HEK293 (cell line): ENCODE data around the gene PHF3.

Source experiments
- CTCF ChIA-PET: fragments of 350-600 bp; formaldehyde crosslinking; extraction: SDS; loops from one replicate; lab custom pipeline; 2021; ENCODE audit warnings: antibody characterized with exemption; lab: Yijun Ruan, JAX
- POLR2A ChIA-PET: fragments of 300-600 bp; formaldehyde crosslinking; extraction: SDS; loops from one replicate; lab custom pipeline; 2020; ENCODE audit warnings: antibody characterized with exemption, inconsistent platforms; lab: Yijun Ruan, JAX
- H3K27ac ChIP-seq: fragments of 200-500 bp; sonication (Bioruptor generic); 2 replicates; pipeline ENCODE4 v1.5.1; 2014; ENCODE audit warnings: low read depth, low read length, control low read depth, inconsistent platforms; ENCODE audit errors: extremely low read depth
- H3K36me3 ChIP-seq, 2 experiments: fragments of 200-500 bp in 1 of 2; sonication (Bioruptor generic) in 1 of 2; 1 replicate in 1 of 2; 2 replicates in 1 of 2; pipeline ENCODE4 v1.5.1; 2014 to 2017; ENCODE audit warnings: inconsistent platforms in 2 of 2, low read length in 2 of 2; ENCODE audit not compliant: control insufficient read depth in 2 of 2, insufficient read depth in 1 of 2
- H3K4me1 ChIP-seq: fragments of 200-500 bp; sonication (Bioruptor generic); 2 replicates; pipeline ENCODE4 v1.5.1; 2014; ENCODE audit warnings: mild to moderate bottlenecking, low read length, inconsistent platforms; ENCODE audit not compliant: control insufficient read depth, insufficient read depth
- H3K4me3 ChIP-seq: 2 replicates; pipeline ENCODE4 v1.5.1; 2011; ENCODE audit warnings: low read depth, mild to moderate bottlenecking, control low read depth, low read length, moderate library complexity
- H3K9me3 ChIP-seq: fragments of 200-500 bp; sonication (Bioruptor generic); 2 replicates; pipeline ENCODE4 v1.5.1; 2014; ENCODE audit warnings: low read depth, low read length, inconsistent platforms; ENCODE audit not compliant: control insufficient read depth, insufficient read depth
- GLI4 ChIP-seq: fragments of 450-650 bp; formaldehyde crosslinking; IDR thresholded peaks from 2 replicates; pipeline ENCODE4 v1.5.1; 2016; ENCODE audit warnings: missing biosample characterization, missing genetic modification characterization
- HOXC10 ChIP-seq: sonication (generic); formaldehyde crosslinking; IDR thresholded peaks from 2 replicates; pipeline ENCODE4 v1.8.1; 2023; ENCODE audit warnings: mild to moderate bottlenecking, missing genetic modification reagents
- KLF1 ChIP-seq: fragments of 450-650 bp; formaldehyde crosslinking; IDR thresholded peaks from 2 replicates; pipeline ENCODE4 v1.5.1; 2016; ENCODE audit warnings: missing biosample characterization, missing genetic modification characterization
- KLF7 ChIP-seq: fragments of 450-650 bp; formaldehyde crosslinking; IDR thresholded peaks from 2 replicates; pipeline ENCODE4 v1.5.1; 2016; ENCODE audit warnings: missing biosample characterization, missing genetic modification characterization, borderline replicate concordance
- OVOL3 ChIP-seq: fragments of 450-650 bp; formaldehyde crosslinking; IDR thresholded peaks from 2 replicates; pipeline ENCODE4 v1.5.1; 2016; ENCODE audit warnings: missing biosample characterization, missing genetic modification characterization
- REPIN1 ChIP-seq: fragments of 450-650 bp; formaldehyde crosslinking; IDR thresholded peaks from 2 replicates; pipeline ENCODE4 v1.5.1; 2017; ENCODE audit warnings: missing biosample characterization, missing genetic modification characterization, low read depth
- SCRT2 ChIP-seq: fragments of 450-650 bp; formaldehyde crosslinking; IDR thresholded peaks from 2 replicates; pipeline ENCODE4 v1.5.1; 2016; ENCODE audit warnings: missing biosample characterization, missing genetic modification characterization
- SP7 ChIP-seq: fragments of 450-650 bp; formaldehyde crosslinking; IDR thresholded peaks from 2 replicates; pipeline ENCODE4 v1.5.1; 2016; ENCODE audit warnings: missing biosample characterization, missing genetic modification characterization
- ZBTB11 ChIP-seq: fragments of 450-650 bp; formaldehyde crosslinking; conservative IDR thresholded peaks from 2 replicates; pipeline ENCODE4 v1.5.1; 2016; ENCODE audit warnings: low read depth, missing biosample characterization, missing genetic modification characterization
- ZIC2 ChIP-seq: fragments of 450-650 bp; formaldehyde crosslinking; IDR thresholded peaks from 2 replicates; pipeline ENCODE4 v1.5.1; 2016; ENCODE audit warnings: missing biosample characterization, missing genetic modification characterization
- ZNF10 ChIP-seq: fragments of 450-650 bp; formaldehyde crosslinking; IDR thresholded peaks from 2 replicates; pipeline ENCODE4 v1.5.1; 2017; ENCODE audit warnings: missing biosample characterization, missing genetic modification characterization
- ZNF16 ChIP-seq: fragments of 450-650 bp; formaldehyde crosslinking; IDR thresholded peaks from 2 replicates; pipeline ENCODE4 v1.5.1; 2016; ENCODE audit warnings: low read depth, missing biosample characterization, missing genetic modification characterization
- ZNF175 ChIP-seq: fragments of 450-650 bp; formaldehyde crosslinking; IDR thresholded peaks from 2 replicates; pipeline ENCODE4 v1.5.1; 2016; ENCODE audit warnings: missing biosample characterization, missing genetic modification characterization
- ZNF184 ChIP-seq: fragments of 450-650 bp; IDR thresholded peaks from 2 replicates; pipeline ENCODE4 v1.5.1; 2018; ENCODE audit warnings: missing biosample characterization, mild to moderate bottlenecking, missing genetic modification characterization
- ZNF19 ChIP-seq: fragments of 450-650 bp; formaldehyde crosslinking; IDR thresholded peaks from 2 replicates; pipeline ENCODE4; 2016; ENCODE audit warnings: missing biosample characterization, missing genetic modification characterization, low read depth
- ZNF221 ChIP-seq: fragments of 450-650 bp; formaldehyde crosslinking; IDR thresholded peaks from 2 replicates; pipeline ENCODE4 v1.5.1; 2017; ENCODE audit warnings: missing biosample characterization, missing genetic modification characterization, borderline replicate concordance
- ZNF274 ChIP-seq, 2 experiments: fragments of 200-500 bp in 1 of 2; fragments of 450-650 bp in 1 of 2; sonication (Bioruptor generic) in 1 of 2; formaldehyde crosslinking in 1 of 2; IDR thresholded peaks; 2 replicates each; pipeline versions ENCODE4 v1.5.1 to v1.6.1; 2014 to 2016; ENCODE audit warnings: borderline replicate concordance in 1 of 2, inconsistent platforms in 1 of 2, low read length in 1 of 2, missing biosample characterization in 1 of 2, missing genetic modification characterization in 1 of 2
- ZNF311 ChIP-seq: fragments of 450-650 bp; formaldehyde crosslinking; IDR thresholded peaks from 2 replicates; pipeline ENCODE4 v1.5.1; 2017; ENCODE audit warnings: missing biosample characterization, missing genetic modification characterization, borderline replicate concordance
- ZNF426 ChIP-seq: fragments of 450-650 bp; formaldehyde crosslinking; IDR thresholded peaks from 2 replicates; pipeline ENCODE4 v1.5.1; 2017; ENCODE audit warnings: missing biosample characterization, missing genetic modification characterization, mild to moderate bottlenecking, inconsistent platforms, moderate library complexity
- ZNF449 ChIP-seq: fragments of 450-650 bp; formaldehyde crosslinking; IDR thresholded peaks from 2 replicates; pipeline ENCODE4 v1.5.1; 2017; ENCODE audit warnings: missing biosample characterization, mild to moderate bottlenecking, missing genetic modification characterization, moderate library complexity
- ZNF560 ChIP-seq: fragments of 450-650 bp; formaldehyde crosslinking; IDR thresholded peaks from 2 replicates; pipeline ENCODE4 v1.5.1; 2017; ENCODE audit warnings: missing biosample characterization, missing genetic modification characterization, borderline replicate concordance
- ZNF654 ChIP-seq: fragments of 450-650 bp; formaldehyde crosslinking; IDR thresholded peaks from 2 replicates; pipeline ENCODE4 v1.5.1; 2016; ENCODE audit warnings: low read depth, missing biosample characterization, missing genetic modification characterization
- ZNF692 ChIP-seq: fragments of 450-650 bp; formaldehyde crosslinking; IDR thresholded peaks from 2 replicates; pipeline ENCODE4 v1.5.1; 2016; ENCODE audit warnings: missing biosample characterization, missing genetic modification characterization
- ZNF704 ChIP-seq: fragments of 450-650 bp; formaldehyde crosslinking; IDR thresholded peaks from 2 replicates; pipeline ENCODE4 v1.5.1; 2016; ENCODE audit warnings: missing biosample characterization, missing genetic modification characterization
- ZNF747 ChIP-seq: fragments of 450-650 bp; formaldehyde crosslinking; IDR thresholded peaks from 2 replicates; pipeline ENCODE4 v1.5.1; 2016; ENCODE audit warnings: missing biosample characterization, missing genetic modification characterization
- ZNF830 ChIP-seq: fragments of 450-650 bp; IDR thresholded peaks from 2 replicates; pipeline ENCODE4 v1.5.0; 2018; ENCODE audit warnings: missing biosample characterization, missing genetic modification characterization, low read depth, mild to moderate bottlenecking, moderate library complexity
- ZNF843 ChIP-seq: fragments of 450-650 bp; formaldehyde crosslinking; IDR thresholded peaks from 2 replicates; pipeline ENCODE4 v1.5.1; 2016; ENCODE audit warnings: missing biosample characterization, missing genetic modification characterization
- ZSCAN30 ChIP-seq: fragments of 450-650 bp; IDR thresholded peaks from 2 replicates; pipeline ENCODE4 v1.5.1; 2018; ENCODE audit warnings: missing biosample characterization, mild to moderate bottlenecking, missing genetic modification characterization, moderate library complexity
- TF ChIP-seq, protein P1 (sequence below): fragments of 450-650 bp; formaldehyde crosslinking; IDR thresholded peaks from 2 replicates; pipeline ENCODE4 v1.5.1; 2017; ENCODE audit warnings: missing biosample characterization, missing genetic modification characterization

The PHF3 gene

GRCh38 chr6:63649847-63650265 is 14.3 kb downstream of the PHF3 start (continued):
- TF ChIP-seq GLI4: no peak
- no peak for TF ChIP-seq ZBTB11 (tag by site-specific recombination)
- no peak for TF ChIP-seq REPIN1 (tag by site-specific recombination)
- 0 out of 2 replicates have a peak, but pooled peaks have one; percentile 40 for TF ChIP-seq ZNF843 (tag by site-specific recombination)
- no peak for TF ChIP-seq KLF1 (tag by site-specific recombination)
- TF ChIP-seq ZNF426 (tag by site-specific recombination): no peak
- TF ChIP-seq ZIC2 (tag by site-specific recombination): no peak
- no peak for TF ChIP-seq ZNF10 (tag by site-specific recombination)
- no peak for TF ChIP-seq KLF7 (tag by site-specific recombination)
- no peak for TF ChIP-seq ZSCAN30
- no peak for TF ChIP-seq ZNF560
- TF ChIP-seq ZNF449: no peak
- no peak for TF ChIP-seq ZNF16 (tag by site-specific recombination)
- no peak for TF ChIP-seq ZNF19
- no peak for TF ChIP-seq ZNF747
- TF ChIP-seq ZNF654 (tag by site-specific recombination): no peak
- no peak for TF ChIP-seq ZNF175
- no peak for TF ChIP-seq OVOL3
- TF ChIP-seq ZNF830 (tag by site-specific recombination): no peak
- no peak for TF ChIP-seq ZNF184 (tag by site-specific recombination)
- TF ChIP-seq SCRT2 (tag by site-specific recombination): 0 out of 2 replicates have a peak, but pooled peaks have one; percentile 23
- TF ChIP-seq HOXC10: no peak
- TF ChIP-seq SP7: peak; percentile 67; the same call in 1 of the 2 replicates
- TF ChIP-seq, all 188 proteins: peak for 8

GRCh38 chr6:63652980-63653379 is 17.4 kb downstream of the PHF3 start:
- H3K9me3 ChIP-seq: no peaks in the 10 kb centered on the region
- H3K4me1 ChIP-seq: peaks cover 10% of the 10 kb centered on the region
- ChIA-PET POLR2A (no interaction called here), CTCF (no interaction called here)
- peaks cover 0 to 4% of the 10 kb centered on the region in 2 experiments; a peak in 1 of 3 replicates for H3K36me3 ChIP-seq
- no peak overlapping the region for H3K27ac ChIP-seq
- H3K4me3 ChIP-seq: no peak overlapping the region
- TF ChIP-seq ZNF274 (IDR thresholded peaks at IDR 0.05; ENCODE audit: low read length) (no peak), ZNF274 (tag by site-specific recombination; IDR thresholded peaks at IDR 0.05; ENCODE audit: borderline replicate concordance) (no peak), ZNF692 (tag by site-specific recombination) (no peak), ZNF426 (tag by site-specific recombination) (no peak), ZNF221 (tag by site-specific recombination) (no peak), ZNF449 (no peak), ZNF704 (tag by site-specific recombination) (no peak), ZNF311 (tag by site-specific recombination) (no peak)
- TF ChIP-seq, protein P1, sequence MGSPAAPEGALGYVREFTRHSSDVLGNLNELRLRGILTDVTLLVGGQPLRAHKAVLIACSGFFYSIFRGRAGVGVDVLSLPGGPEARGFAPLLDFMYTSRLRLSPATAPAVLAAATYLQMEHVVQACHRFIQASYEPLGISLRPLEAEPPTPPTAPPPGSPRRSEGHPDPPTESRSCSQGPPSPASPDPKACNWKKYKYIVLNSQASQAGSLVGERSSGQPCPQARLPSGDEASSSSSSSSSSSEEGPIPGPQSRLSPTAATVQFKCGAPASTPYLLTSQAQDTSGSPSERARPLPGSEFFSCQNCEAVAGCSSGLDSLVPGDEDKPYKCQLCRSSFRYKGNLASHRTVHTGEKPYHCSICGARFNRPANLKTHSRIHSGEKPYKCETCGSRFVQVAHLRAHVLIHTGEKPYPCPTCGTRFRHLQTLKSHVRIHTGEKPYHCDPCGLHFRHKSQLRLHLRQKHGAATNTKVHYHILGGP: no peak
